Measurements from ENCODE around the gene KCNB1. TPM values are rescaled to one million over a fixed set of nuclear protein-coding genes. Genes with fewer than 3 reads are reported as not detected.

KCNB1 gene
- total RNA-seq, 1 experiment from 2014 or later: not detected

DNA sequence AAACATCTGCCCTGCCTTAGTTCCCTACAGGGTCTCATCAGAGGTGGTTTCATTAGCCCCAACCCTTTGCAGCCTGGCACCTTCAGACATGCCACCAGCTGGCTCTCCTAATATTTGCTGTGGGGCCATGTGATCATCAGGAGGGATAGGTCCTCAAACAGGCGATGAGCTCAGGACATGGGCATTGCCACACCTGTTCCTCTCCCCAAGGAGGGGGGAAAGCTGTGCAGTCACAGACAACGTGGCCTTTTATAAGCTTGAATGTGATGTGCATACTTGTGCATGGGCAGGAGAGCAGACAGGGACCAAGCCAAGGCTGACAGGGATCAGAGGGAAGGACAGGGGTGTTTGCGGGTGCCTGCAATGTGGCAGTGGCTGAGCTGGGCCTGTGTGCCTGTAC is 125.8 kb downstream of the KCNB1 start:
- intact Hi-C loops (cut with micrococcal nuclease; ENCODE audit: unreplicated experiment): no loop called here
- BruUV-seq (replicated peaks): no TSS peak
- TF ChIP-seq, protein P1, sequence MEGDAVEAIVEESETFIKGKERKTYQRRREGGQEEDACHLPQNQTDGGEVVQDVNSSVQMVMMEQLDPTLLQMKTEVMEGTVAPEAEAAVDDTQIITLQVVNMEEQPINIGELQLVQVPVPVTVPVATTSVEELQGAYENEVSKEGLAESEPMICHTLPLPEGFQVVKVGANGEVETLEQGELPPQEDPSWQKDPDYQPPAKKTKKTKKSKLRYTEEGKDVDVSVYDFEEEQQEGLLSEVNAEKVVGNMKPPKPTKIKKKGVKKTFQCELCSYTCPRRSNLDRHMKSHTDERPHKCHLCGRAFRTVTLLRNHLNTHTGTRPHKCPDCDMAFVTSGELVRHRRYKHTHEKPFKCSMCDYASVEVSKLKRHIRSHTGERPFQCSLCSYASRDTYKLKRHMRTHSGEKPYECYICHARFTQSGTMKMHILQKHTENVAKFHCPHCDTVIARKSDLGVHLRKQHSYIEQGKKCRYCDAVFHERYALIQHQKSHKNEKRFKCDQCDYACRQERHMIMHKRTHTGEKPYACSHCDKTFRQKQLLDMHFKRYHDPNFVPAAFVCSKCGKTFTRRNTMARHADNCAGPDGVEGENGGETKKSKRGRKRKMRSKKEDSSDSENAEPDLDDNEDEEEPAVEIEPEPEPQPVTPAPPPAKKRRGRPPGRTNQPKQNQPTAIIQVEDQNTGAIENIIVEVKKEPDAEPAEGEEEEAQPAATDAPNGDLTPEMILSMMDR (IDR thresholded peaks at IDR 0.05; ENCODE audit: unreplicated experiment): no peak
- Mint-ChIP-seq H3K9me3 (ENCODE audit: low read depth, unreplicated experiment) (no peaks in the 10 kb centered on the region), H3K27me3 (ENCODE audit: unreplicated experiment) (peaks cover 97% of the 10 kb centered on the region), H3K36me3 (ENCODE audit: insufficient read depth, unreplicated experiment) (no peaks in the 10 kb centered on the region), H3K4me1 (ENCODE audit: low read depth, unreplicated experiment) (no peaks in the 10 kb centered on the region), H3K27ac (ENCODE audit: unreplicated experiment) (no peak overlapping the region), H3K4me3 (ENCODE audit: low read depth, unreplicated experiment) (no peak overlapping the region)
- DNase-seq: no peak
- CTCF ChIA-PET: interaction anchor here (0.6 to 1.6 kb wide), 3 partner anchors 10 to 408 kb away, joined by 4 to 6 read pairs (median 4); no protein-coding TSS in a partner anchor

DNA sequence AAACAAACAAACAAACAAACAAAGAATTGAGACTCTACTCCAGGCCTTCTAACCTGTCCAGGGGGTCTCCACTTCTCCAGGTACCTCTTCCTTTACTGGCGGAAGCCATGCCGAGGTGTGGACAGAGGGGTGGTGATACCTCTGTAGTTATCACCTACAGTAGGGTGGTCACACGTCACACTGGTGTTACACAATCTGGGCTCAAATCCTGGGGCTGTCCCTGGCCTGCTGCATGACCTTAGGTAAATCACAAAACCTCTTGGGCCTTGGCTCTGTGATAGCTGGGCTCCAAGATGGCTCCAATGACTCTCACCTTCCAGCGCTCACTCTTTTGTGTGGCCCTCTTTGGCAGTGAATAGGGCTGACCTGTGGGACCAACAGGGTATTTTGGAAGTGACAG is 127.8 kb downstream of the KCNB1 start:
- H3K4me1 Mint-ChIP-seq (ENCODE audit: low read depth, unreplicated experiment): no peaks in the 10 kb centered on the region
- CTCF ChIA-PET: no interaction called here
- TF ChIP-seq, protein P1 (IDR thresholded peaks at IDR 0.05; ENCODE audit: unreplicated experiment): no peak
- H3K4me3 Mint-ChIP-seq (ENCODE audit: low read depth, unreplicated experiment): no peak overlapping the region
- BruUV-seq (replicated peaks): no TSS peak
- no peak for DNase-seq
- H3K9me3 Mint-ChIP-seq (ENCODE audit: low read depth, unreplicated experiment): no peaks in the 10 kb centered on the region
- peaks cover 97% of the 10 kb centered on the region for H3K27me3 Mint-ChIP-seq (ENCODE audit: unreplicated experiment)
- intact Hi-C loops (cut with micrococcal nuclease; ENCODE audit: unreplicated experiment): no loop called here
- no peak overlapping the region for H3K27ac Mint-ChIP-seq (ENCODE audit: unreplicated experiment)
- no peaks in the 10 kb centered on the region for H3K36me3 Mint-ChIP-seq (ENCODE audit: insufficient read depth, unreplicated experiment)

DNA sequence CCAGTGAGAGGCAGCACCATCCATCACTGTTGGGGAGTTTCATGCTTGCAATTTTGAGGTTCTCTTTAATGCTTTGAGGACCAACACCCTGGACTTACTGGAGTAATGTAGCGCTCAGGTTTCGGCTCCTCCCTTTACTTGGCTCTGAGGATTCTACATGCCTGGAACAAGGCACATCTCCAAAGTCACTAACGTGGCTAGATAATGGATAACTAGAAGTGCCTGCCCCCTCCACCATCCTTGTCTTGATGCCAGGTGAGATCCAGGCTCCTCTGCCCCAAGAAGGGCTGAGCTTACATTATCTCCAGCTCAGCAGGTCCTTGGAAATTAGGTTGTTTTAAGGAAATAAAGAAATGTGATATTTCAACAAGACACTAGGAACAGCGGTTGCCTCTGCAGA is 129.1 kb downstream of the KCNB1 start:
- Mint-ChIP-seq H3K4me3 (ENCODE audit: low read depth, unreplicated experiment) (no peak overlapping the region), H3K4me1 (ENCODE audit: low read depth, unreplicated experiment) (no peaks in the 10 kb centered on the region)
- no TSS peak for BruUV-seq (replicated peaks)

DNA sequence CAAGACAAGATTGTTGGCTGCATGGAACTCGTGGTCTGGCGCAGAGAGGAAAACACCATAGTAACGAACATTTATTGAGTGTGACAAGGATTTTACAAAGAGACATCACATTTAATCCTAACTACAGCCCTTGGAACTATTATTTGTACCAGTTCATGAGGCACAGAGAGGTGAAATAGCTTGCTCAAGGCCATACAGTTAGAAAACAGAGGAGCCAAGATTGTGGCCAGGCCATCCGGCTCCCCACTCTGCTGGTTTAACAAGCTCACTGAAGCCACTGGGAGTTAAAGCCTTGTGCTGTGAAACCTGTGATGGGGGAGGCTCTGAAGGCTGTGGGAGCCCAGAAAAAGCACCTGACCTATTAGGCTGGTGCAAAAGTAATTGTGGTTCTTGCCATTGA is 129.7 kb downstream of the KCNB1 start:
- CTCF ChIA-PET: interaction anchor here (1.2 to 1.3 kb wide), 2 partner anchors 9 to 32 kb away, joined by 3 to 4 read pairs; no protein-coding TSS in a partner anchor
- no peak overlapping the region for H3K27ac Mint-ChIP-seq (ENCODE audit: unreplicated experiment)
- no peaks in the 10 kb centered on the region for H3K36me3 Mint-ChIP-seq (ENCODE audit: insufficient read depth, unreplicated experiment)
- DNase-seq: no peak
- intact Hi-C loops (cut with micrococcal nuclease; ENCODE audit: unreplicated experiment): no loop called here
- TF ChIP-seq, protein P1 (IDR thresholded peaks at IDR 0.05; ENCODE audit: unreplicated experiment): no peak
- H3K27me3 Mint-ChIP-seq (ENCODE audit: unreplicated experiment): peaks cover 100% of the 10 kb centered on the region
- BruUV-seq (replicated peaks): no TSS peak
- no peaks in the 10 kb centered on the region for H3K4me1 Mint-ChIP-seq (ENCODE audit: low read depth, unreplicated experiment)
- H3K9me3 Mint-ChIP-seq (ENCODE audit: low read depth, unreplicated experiment): no peaks in the 10 kb centered on the region
- no peak overlapping the region for H3K4me3 Mint-ChIP-seq (ENCODE audit: low read depth, unreplicated experiment)

More for the DNA sequence above, 129.1 kb downstream of the KCNB1 start:
- CTCF ChIA-PET: interaction anchor here (1.0 to 1.3 kb wide), 2 partner anchors 8 to 10 kb away, joined by 3 to 4 read pairs; no protein-coding TSS in a partner anchor
- Mint-ChIP-seq H3K9me3 (ENCODE audit: low read depth, unreplicated experiment) (no peaks in the 10 kb centered on the region), H3K27me3 (ENCODE audit: unreplicated experiment) (peaks cover 100% of the 10 kb centered on the region), H3K27ac (ENCODE audit: unreplicated experiment) (no peak overlapping the region), H3K36me3 (ENCODE audit: insufficient read depth, unreplicated experiment) (no peaks in the 10 kb centered on the region)
- DNase-seq: no peak
- intact Hi-C loops (cut with micrococcal nuclease; ENCODE audit: unreplicated experiment): no loop called here
- TF ChIP-seq, protein P1 (IDR thresholded peaks at IDR 0.05; ENCODE audit: unreplicated experiment): no peak

Measured in Calu3 (cell line).